H9 (cell line): ENCODE data around the gene CADPS2. TPM values are rescaled to one million over a fixed set of nuclear protein-coding genes. Genes with fewer than 3 reads are reported as not detected.

Experiments used
- DNase-seq: peaks from one replicate; pipeline ENCODE4 v3.0.0-alpha.2; 2017
- H2AFZ ChIP-seq: one replicate; pipeline ENCODE4 v1.6.1; 2013; ENCODE audit warnings: mild to moderate bottlenecking, low read length, control low read depth, moderate library complexity
- H2AK5ac ChIP-seq: 2 replicates; pipeline ENCODE4 v1.6.1; 2013; ENCODE audit warnings: low read length, control low read depth, mixed read lengths; ENCODE audit not compliant: insufficient read length
- H2BK120ac ChIP-seq: one replicate; pipeline ENCODE4 v1.6.1; 2013; ENCODE audit warnings: low read depth, mild to moderate bottlenecking, low read length, control low read depth, inconsistent platforms; ENCODE audit not compliant: poor library complexity, severe bottlenecking
- H2BK12ac ChIP-seq: 2 replicates; pipeline ENCODE4 v1.6.1; 2013; ENCODE audit warnings: low read length, control low read depth, mixed read lengths, low read depth; ENCODE audit not compliant: insufficient read length
- H2BK15ac ChIP-seq: 2 replicates; pipeline ENCODE4 v1.6.1; 2013; ENCODE audit warnings: low read depth, low read length, control low read depth
- H2BK20ac ChIP-seq: one replicate; pipeline ENCODE4 v1.6.1; 2013; ENCODE audit warnings: low read depth, mild to moderate bottlenecking, low read length, control low read depth, inconsistent platforms; ENCODE audit not compliant: poor library complexity, severe bottlenecking
- H2BK5ac ChIP-seq: 2 replicates; pipeline ENCODE4 v1.6.1; 2013; ENCODE audit warnings: low read length, control low read depth, mixed read lengths; ENCODE audit not compliant: insufficient read length
- H3K14ac ChIP-seq: 2 replicates; pipeline ENCODE4 v1.6.1; 2013; ENCODE audit warnings: low read length, control low read depth; ENCODE audit not compliant: insufficient read depth
- H3K18ac ChIP-seq: 2 replicates; pipeline ENCODE4 v1.6.1; 2013; ENCODE audit warnings: low read depth, mild to moderate bottlenecking, mixed read lengths, low read length, control low read depth; ENCODE audit not compliant: insufficient read length
- H3K23ac ChIP-seq: 2 replicates; pipeline ENCODE4 v1.6.1; 2013; ENCODE audit warnings: low read length, control low read depth, mixed read lengths, low read depth; ENCODE audit not compliant: insufficient read length
- H3K23me2 ChIP-seq: 2 replicates; pipeline ENCODE4 v1.6.1; 2013; ENCODE audit warnings: low read depth, mild to moderate bottlenecking, mixed read lengths, low read length, control low read depth; ENCODE audit not compliant: insufficient read length, poor library complexity, severe bottlenecking
- H3K27ac ChIP-seq: 2 replicates; pipeline ENCODE4 v1.5.1; 2013; ENCODE audit warnings: low read length, control low read depth, mixed read lengths, low read depth; ENCODE audit not compliant: insufficient read length
- H3K27me3 ChIP-seq: 2 replicates; pipeline ENCODE4 v1.6.1; 2013; ENCODE audit warnings: low read length, control low read depth, inconsistent platforms; ENCODE audit not compliant: insufficient read depth
- H3K4ac ChIP-seq: 2 replicates; pipeline ENCODE4 v1.6.1; 2013; ENCODE audit warnings: low read depth, mild to moderate bottlenecking, control low read depth, inconsistent platforms, low read length, moderate library complexity
- H3K4me1 ChIP-seq: 2 replicates; pipeline ENCODE4 v1.6.1; 2013; ENCODE audit warnings: low read length, control low read depth, inconsistent platforms; ENCODE audit not compliant: insufficient read depth
- H3K4me2 ChIP-seq: 2 replicates; pipeline ENCODE4 v1.6.1; 2013; ENCODE audit warnings: low read length, control low read depth, mixed read lengths; ENCODE audit not compliant: insufficient read length, insufficient read depth
- H3K56ac ChIP-seq: 2 replicates; pipeline ENCODE4 v1.6.1; 2013; ENCODE audit warnings: low read depth, mild to moderate bottlenecking, mixed read lengths, low read length, control low read depth; ENCODE audit not compliant: insufficient read length
- H3K79me1 ChIP-seq: 2 replicates; pipeline ENCODE4 v1.6.1; 2013; ENCODE audit warnings: low read depth, mild to moderate bottlenecking, moderate library complexity, low read length, control low read depth, inconsistent platforms; ENCODE audit not compliant: insufficient read depth, poor library complexity, severe bottlenecking
- H3K79me2 ChIP-seq: 2 replicates; pipeline ENCODE4 v1.6.1; 2013; ENCODE audit warnings: low read length, control low read depth, inconsistent platforms; ENCODE audit not compliant: insufficient read depth
- H3K9ac ChIP-seq: 2 replicates; pipeline ENCODE4 v1.6.1; 2013; ENCODE audit warnings: low read length, control low read depth, mixed read lengths; ENCODE audit not compliant: insufficient read length; ENCODE audit errors: extremely low read depth
- H3K9me3 ChIP-seq: one replicate; pipeline ENCODE4 v1.6.1; 2013; ENCODE audit warnings: low read depth, low read length, inconsistent platforms; ENCODE audit not compliant: control insufficient read depth
- H3T11ph ChIP-seq: one replicate; pipeline ENCODE4 v1.6.1; 2013; ENCODE audit warnings: mild to moderate bottlenecking, low read length, control low read depth, inconsistent platforms
- H4K20me1 ChIP-seq: one replicate; pipeline ENCODE4 v1.6.1; 2013; ENCODE audit not compliant: control insufficient read depth, insufficient read length, insufficient read depth
- H4K5ac ChIP-seq: 2 replicates; pipeline ENCODE4 v1.6.1; 2013; ENCODE audit warnings: low read depth, mild to moderate bottlenecking, mixed read lengths, low read length, control low read depth; ENCODE audit not compliant: insufficient read length
- H4K8ac ChIP-seq: replicated peaks from 2 replicates; pipeline ENCODE4 v1.6.1; 2013; ENCODE audit warnings: low read length, control low read depth, mixed read lengths, low read depth; ENCODE audit not compliant: insufficient read length
- H4K91ac ChIP-seq: 2 replicates; pipeline ENCODE4 v1.6.1; 2013; ENCODE audit warnings: low read depth, mild to moderate bottlenecking, moderate library complexity, mixed read lengths, low read length, control low read depth; ENCODE audit not compliant: insufficient read length
- H3K27ac Mint-ChIP-seq, 3 experiments: 2 replicates in 2 of 3; 3 replicates in 1 of 3; pipeline ENCODE4 v1.8.0; 2020 to 2021; ENCODE audit warnings: mixed read lengths in 3 of 3, mild to moderate bottlenecking in 1 of 3, moderate library complexity in 1 of 3
- H3K27me3 Mint-ChIP-seq: 2 replicates; pipeline ENCODE4 v1.8.0; 2021; ENCODE audit warnings: low read depth, mild to moderate bottlenecking, moderate library complexity, mixed read lengths
- H3K36me3 Mint-ChIP-seq, 3 experiments: 2 replicates in 2 of 3; 3 replicates in 1 of 3; pipeline ENCODE4 v1.8.0; 2020 to 2021; ENCODE audit warnings: low read depth in 3 of 3, mixed read lengths in 3 of 3; ENCODE audit not compliant: insufficient read depth in 1 of 3
- H3K4me1 Mint-ChIP-seq, 2 experiments: 2 replicates each; pipeline ENCODE4 v1.8.0; 2020; ENCODE audit warnings: mixed read lengths in 2 of 2
- H3K4me3 Mint-ChIP-seq, 2 experiments: 2 replicates in 1 of 2; 3 replicates in 1 of 2; pipeline ENCODE4 v1.8.0; 2020 to 2021; ENCODE audit warnings: mild to moderate bottlenecking in 2 of 2, mixed read lengths in 2 of 2, moderate library complexity in 1 of 2
- H3K9me3 Mint-ChIP-seq, 2 experiments: 2 replicates in 1 of 2; 3 replicates in 1 of 2; pipeline ENCODE4 v1.8.0; 2020; ENCODE audit warnings: mild to moderate bottlenecking in 2 of 2, mixed read lengths in 2 of 2, moderate library complexity in 1 of 2
- WGBS: extraction: QIAGEN DNeasy Blood & Tissue Kit; methylation state at CpG from one replicate; pipeline ENCODE4 v1.1.7; 2013; ENCODE audit warnings: missing lambda C conversion rate, low lambda C conversion rate, mixed read lengths; ENCODE audit not compliant: insufficient read length; ENCODE audit errors: extremely low coverage; 5-methylcytosine and 5-hydroxymethylcytosine counted together
- total RNA-seq: library from RNA; stranded (reverse); gene quantifications from 2 replicates; pipeline ENCODE4 v1.2.1, GENCODE V29; 2021
- TF ChIP-seq, protein P1 (sequence below): fragments of 200-600 bp; sonication (generic); conservative IDR thresholded peaks from 3 replicates; pipeline ENCODE4 v1.8.0; 2021; ENCODE audit warnings: antibody characterized with exemption, mild to moderate bottlenecking

Gene CADPS2
- total RNA-seq, 1 experiment from 2014 or later = 7.1 TPM

DNA sequence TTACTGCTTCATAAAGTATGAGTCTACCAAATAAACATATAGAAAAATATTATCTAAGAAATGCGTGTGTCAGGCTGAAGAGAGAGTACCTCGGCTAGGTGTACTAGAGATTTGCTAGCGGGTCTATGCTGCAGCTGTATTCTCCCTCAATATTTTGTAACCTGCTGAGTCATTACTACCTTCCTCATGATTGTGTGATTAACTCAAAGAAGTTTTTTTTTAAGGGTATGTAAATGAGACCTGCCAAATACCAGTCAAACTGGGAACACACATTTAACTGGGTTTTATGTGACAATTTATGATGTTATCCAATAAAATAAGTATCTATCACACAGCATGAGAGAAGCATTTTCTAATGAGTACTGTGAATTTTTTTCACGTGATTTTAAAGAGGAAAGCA is 367.8 kb downstream of the CADPS2 start:
- H3K4me2 ChIP-seq = no peak overlapping the region
- H3K27me3 ChIP-seq = no peaks in the 10 kb centered on the region
- no peak overlapping the region for H3K23ac ChIP-seq
- no peak overlapping the region for H2AK5ac ChIP-seq
- H4K91ac ChIP-seq = no peak overlapping the region
- Mint-ChIP-seq H3K27ac (peak overlapping the region; percentile 38 to 96 (median 88); a peak in 6 of 7 replicates), H3K4me1 (peaks cover 64 to 66% of the 10 kb centered on the region in 2 experiments), H3K9me3 (peaks cover 0 to 3% of the 10 kb centered on the region in 2 experiments; a peak in 1 of 5 replicates), H3K4me3 (no peak overlapping the region; a peak in 1 of 5 replicates), H3K36me3 (peaks cover 0 to 6% (median 0%) of the 10 kb centered on the region in 3 experiments; a peak in 2 of 7 replicates), H3K27me3 (no peaks in the 10 kb centered on the region)
- H2BK12ac ChIP-seq = no peak overlapping the region
- H3K4ac ChIP-seq = no peak overlapping the region
- no peak overlapping the region for H3K14ac ChIP-seq
- no peak overlapping the region for H3K18ac ChIP-seq
- H3K9me3 ChIP-seq = no peaks in the 10 kb centered on the region
- H3K27ac ChIP-seq = no peak overlapping the region
- no peak for DNase-seq
- H3K4me1 ChIP-seq = peaks cover 9% of the 10 kb centered on the region; the same call in 1 of the 2 replicates
- H3K56ac ChIP-seq = no peak overlapping the region
- no peaks in the 10 kb centered on the region for H4K20me1 ChIP-seq
- H4K8ac ChIP-seq = no peak overlapping the region
- no peak overlapping the region for H4K5ac ChIP-seq
- no peak overlapping the region for H2BK15ac ChIP-seq
- no peaks in the 10 kb centered on the region for H3K23me2 ChIP-seq
- H2AFZ ChIP-seq = no peak overlapping the region
- H2BK120ac ChIP-seq = no peak overlapping the region
- no peak overlapping the region for H3T11ph ChIP-seq
- no peak overlapping the region for H2BK5ac ChIP-seq
- H2BK20ac ChIP-seq = no peak overlapping the region
- H3K79me1 ChIP-seq = no peaks in the 10 kb centered on the region
- H3K79me2 ChIP-seq = no peaks in the 10 kb centered on the region
- no peak overlapping the region for H3K9ac ChIP-seq
- WGBS = no CpG with 5 or more reads among the region's 4 CpGs
- TF ChIP-seq, protein P1, sequence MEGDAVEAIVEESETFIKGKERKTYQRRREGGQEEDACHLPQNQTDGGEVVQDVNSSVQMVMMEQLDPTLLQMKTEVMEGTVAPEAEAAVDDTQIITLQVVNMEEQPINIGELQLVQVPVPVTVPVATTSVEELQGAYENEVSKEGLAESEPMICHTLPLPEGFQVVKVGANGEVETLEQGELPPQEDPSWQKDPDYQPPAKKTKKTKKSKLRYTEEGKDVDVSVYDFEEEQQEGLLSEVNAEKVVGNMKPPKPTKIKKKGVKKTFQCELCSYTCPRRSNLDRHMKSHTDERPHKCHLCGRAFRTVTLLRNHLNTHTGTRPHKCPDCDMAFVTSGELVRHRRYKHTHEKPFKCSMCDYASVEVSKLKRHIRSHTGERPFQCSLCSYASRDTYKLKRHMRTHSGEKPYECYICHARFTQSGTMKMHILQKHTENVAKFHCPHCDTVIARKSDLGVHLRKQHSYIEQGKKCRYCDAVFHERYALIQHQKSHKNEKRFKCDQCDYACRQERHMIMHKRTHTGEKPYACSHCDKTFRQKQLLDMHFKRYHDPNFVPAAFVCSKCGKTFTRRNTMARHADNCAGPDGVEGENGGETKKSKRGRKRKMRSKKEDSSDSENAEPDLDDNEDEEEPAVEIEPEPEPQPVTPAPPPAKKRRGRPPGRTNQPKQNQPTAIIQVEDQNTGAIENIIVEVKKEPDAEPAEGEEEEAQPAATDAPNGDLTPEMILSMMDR = no peak
